ENCODE data around the gene FARP2.

DNA sequence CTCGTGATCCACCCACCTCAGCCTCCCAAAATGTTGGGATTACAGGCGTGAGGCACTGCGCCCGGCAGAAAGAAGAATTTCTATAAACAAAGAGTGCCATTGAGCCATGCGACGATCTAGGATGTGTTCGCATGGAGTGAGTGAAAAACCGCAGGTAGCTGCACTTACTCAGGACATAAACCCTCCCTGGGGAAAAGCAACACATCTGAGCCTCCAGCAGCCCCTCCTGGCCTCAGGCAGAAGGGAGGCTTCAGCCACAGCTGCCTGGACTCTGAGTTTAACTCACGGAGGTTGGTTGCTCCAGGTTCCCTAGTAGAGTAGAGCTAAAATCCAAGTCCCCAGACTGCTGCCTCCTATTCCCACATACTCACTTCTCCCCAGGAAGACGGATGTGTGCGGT lies 163.6 kb downstream of the FARP2 start:
- no peak for TF ChIP-seq TCF7L2 (IDR thresholded peaks at IDR 0.05; ENCODE audit: borderline replicate concordance, extremely low read depth, insufficient read depth, insufficient read length)
- TF ChIP-seq JUND (IDR thresholded peaks at IDR 0.05), result no peak
- no peak for TF ChIP-seq ZNF274 (IDR thresholded peaks at IDR 0.05; ENCODE audit: low read depth, low read length)
- TF ChIP-seq CBX3 (IDR thresholded peaks at IDR 0.05; ENCODE audit: low read depth), result no peak
- TF ChIP-seq, protein P1, sequence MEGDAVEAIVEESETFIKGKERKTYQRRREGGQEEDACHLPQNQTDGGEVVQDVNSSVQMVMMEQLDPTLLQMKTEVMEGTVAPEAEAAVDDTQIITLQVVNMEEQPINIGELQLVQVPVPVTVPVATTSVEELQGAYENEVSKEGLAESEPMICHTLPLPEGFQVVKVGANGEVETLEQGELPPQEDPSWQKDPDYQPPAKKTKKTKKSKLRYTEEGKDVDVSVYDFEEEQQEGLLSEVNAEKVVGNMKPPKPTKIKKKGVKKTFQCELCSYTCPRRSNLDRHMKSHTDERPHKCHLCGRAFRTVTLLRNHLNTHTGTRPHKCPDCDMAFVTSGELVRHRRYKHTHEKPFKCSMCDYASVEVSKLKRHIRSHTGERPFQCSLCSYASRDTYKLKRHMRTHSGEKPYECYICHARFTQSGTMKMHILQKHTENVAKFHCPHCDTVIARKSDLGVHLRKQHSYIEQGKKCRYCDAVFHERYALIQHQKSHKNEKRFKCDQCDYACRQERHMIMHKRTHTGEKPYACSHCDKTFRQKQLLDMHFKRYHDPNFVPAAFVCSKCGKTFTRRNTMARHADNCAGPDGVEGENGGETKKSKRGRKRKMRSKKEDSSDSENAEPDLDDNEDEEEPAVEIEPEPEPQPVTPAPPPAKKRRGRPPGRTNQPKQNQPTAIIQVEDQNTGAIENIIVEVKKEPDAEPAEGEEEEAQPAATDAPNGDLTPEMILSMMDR (IDR thresholded peaks at IDR 0.05 in 2 of 3, conservative IDR thresholded peaks at IDR 0.05 in 1 of 3; ENCODE audit: borderline replicate concordance in 1 of 3, insufficient read depth in 1 of 3, low read depth in 2 of 3, low read length in 2 of 3), result no peak
- no peak for TF ChIP-seq POLR2A (IDR thresholded peaks at IDR 0.05; ENCODE audit: borderline replicate concordance, extremely low read depth, insufficient read depth, insufficient read length)
- TF ChIP-seq, protein P2, sequence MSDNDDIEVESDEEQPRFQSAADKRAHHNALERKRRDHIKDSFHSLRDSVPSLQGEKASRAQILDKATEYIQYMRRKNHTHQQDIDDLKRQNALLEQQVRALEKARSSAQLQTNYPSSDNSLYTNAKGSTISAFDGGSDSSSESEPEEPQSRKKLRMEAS (IDR thresholded peaks at IDR 0.05), result no peak
- TF ChIP-seq RAD21 (IDR thresholded peaks at IDR 0.05; ENCODE audit: low read depth), result no peak
- TF ChIP-seq SIN3A (IDR thresholded peaks at IDR 0.05; ENCODE audit: low read depth), result no peak
- TF ChIP-seq EZH2phosphoT487 (IDR thresholded peaks at IDR 0.05; ENCODE audit: borderline replicate concordance), result no peak
- TF ChIP-seq POLR2AphosphoS5 (IDR thresholded peaks at IDR 0.05; ENCODE audit: low read depth, low read length), result no peak
- TF ChIP-seq, protein P3, sequence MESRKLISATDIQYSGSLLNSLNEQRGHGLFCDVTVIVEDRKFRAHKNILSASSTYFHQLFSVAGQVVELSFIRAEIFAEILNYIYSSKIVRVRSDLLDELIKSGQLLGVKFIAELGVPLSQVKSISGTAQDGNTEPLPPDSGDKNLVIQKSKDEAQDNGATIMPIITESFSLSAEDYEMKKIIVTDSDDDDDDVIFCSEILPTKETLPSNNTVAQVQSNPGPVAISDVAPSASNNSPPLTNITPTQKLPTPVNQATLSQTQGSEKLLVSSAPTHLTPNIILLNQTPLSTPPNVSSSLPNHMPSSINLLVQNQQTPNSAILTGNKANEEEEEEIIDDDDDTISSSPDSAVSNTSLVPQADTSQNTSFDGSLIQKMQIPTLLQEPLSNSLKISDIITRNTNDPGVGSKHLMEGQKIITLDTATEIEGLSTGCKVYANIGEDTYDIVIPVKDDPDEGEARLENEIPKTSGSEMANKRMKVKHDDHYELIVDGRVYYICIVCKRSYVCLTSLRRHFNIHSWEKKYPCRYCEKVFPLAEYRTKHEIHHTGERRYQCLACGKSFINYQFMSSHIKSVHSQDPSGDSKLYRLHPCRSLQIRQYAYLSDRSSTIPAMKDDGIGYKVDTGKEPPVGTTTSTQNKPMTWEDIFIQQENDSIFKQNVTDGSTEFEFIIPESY (IDR thresholded peaks at IDR 0.05; ENCODE audit: extremely low read depth, insufficient replicate concordance, low read length), result no peak

All from HCT116 (cell line).